Loucy (cell line): Measurements from ENCODE around the gene THAP9.

Source experiments
- EZH2phosphoT487 ChIP-seq: fragments of 200-600 bp; IDR thresholded peaks from 2 replicates; pipeline ENCODE4 v1.6.1; 2018; ENCODE audit warnings: antibody characterized with exemption, mild to moderate bottlenecking, moderate library complexity, borderline replicate concordance
- TF ChIP-seq, protein P1 (sequence below): fragments of 200-600 bp; sonication (generic); conservative IDR thresholded peaks from 2 replicates; pipeline ENCODE4 v1.5.1; 2014; ENCODE audit warnings: mild to moderate bottlenecking, antibody characterized with exemption, low read length

- TF ChIP-seq, protein P1, sequence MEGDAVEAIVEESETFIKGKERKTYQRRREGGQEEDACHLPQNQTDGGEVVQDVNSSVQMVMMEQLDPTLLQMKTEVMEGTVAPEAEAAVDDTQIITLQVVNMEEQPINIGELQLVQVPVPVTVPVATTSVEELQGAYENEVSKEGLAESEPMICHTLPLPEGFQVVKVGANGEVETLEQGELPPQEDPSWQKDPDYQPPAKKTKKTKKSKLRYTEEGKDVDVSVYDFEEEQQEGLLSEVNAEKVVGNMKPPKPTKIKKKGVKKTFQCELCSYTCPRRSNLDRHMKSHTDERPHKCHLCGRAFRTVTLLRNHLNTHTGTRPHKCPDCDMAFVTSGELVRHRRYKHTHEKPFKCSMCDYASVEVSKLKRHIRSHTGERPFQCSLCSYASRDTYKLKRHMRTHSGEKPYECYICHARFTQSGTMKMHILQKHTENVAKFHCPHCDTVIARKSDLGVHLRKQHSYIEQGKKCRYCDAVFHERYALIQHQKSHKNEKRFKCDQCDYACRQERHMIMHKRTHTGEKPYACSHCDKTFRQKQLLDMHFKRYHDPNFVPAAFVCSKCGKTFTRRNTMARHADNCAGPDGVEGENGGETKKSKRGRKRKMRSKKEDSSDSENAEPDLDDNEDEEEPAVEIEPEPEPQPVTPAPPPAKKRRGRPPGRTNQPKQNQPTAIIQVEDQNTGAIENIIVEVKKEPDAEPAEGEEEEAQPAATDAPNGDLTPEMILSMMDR, result no peak
- no peak for TF ChIP-seq EZH2phosphoT487
These were observed 65.2 kb downstream of the THAP9 start for GRCh38 chr4:82965763-82966162.
